Loucy (cell line): ENCODE measurements around the gene MYL2.

Source experiments
- H2AFZ ChIP-seq: fragments of 200-600 bp; sonication (generic); 2 replicates; pipeline ENCODE4 v1.6.0; 2016; ENCODE audit warnings: antibody characterized with exemption, mild to moderate bottlenecking, low read length, moderate library complexity
- H3F3A ChIP-seq: fragments of 200-600 bp; 2 replicates; pipeline ENCODE4 v1.6.0; 2016; ENCODE audit warnings: antibody characterized with exemption, low read depth, mild to moderate bottlenecking
- H3K27me3 ChIP-seq: fragments of 200-600 bp; sonication (generic); 2 replicates; pipeline ENCODE4 v1.6.1; 2014; ENCODE audit warnings: low read length, mild to moderate bottlenecking; ENCODE audit not compliant: insufficient read depth, poor library complexity, severe bottlenecking
- H3K36me3 ChIP-seq: fragments of 200-600 bp; sonication (generic); 2 replicates; pipeline ENCODE4 v1.6.1; 2016; ENCODE audit warnings: low read length; ENCODE audit not compliant: insufficient read depth
- H3K4me1 ChIP-seq: fragments of 200-600 bp; sonication (generic); 2 replicates; pipeline ENCODE4 v1.5.1; 2014; ENCODE audit warnings: low read length, mild to moderate bottlenecking; ENCODE audit not compliant: insufficient read depth, poor library complexity, severe bottlenecking
- H3K4me2 ChIP-seq: fragments of 200-600 bp; sonication (generic); 2 replicates; pipeline ENCODE4 v1.6.0; 2014; ENCODE audit warnings: antibody characterized with exemption, low read length, low read depth, mild to moderate bottlenecking; ENCODE audit not compliant: poor library complexity, severe bottlenecking
- H3K4me3 ChIP-seq: fragments of 200-600 bp; sonication (generic); 2 replicates; pipeline ENCODE4 v1.5.1; 2014; ENCODE audit warnings: low read length, mild to moderate bottlenecking, mixed read lengths; ENCODE audit not compliant: poor library complexity, severe bottlenecking
- H3K79me2 ChIP-seq: fragments of 200-600 bp; sonication (generic); 2 replicates; pipeline ENCODE4 v1.6.1; 2014; ENCODE audit warnings: low read length; ENCODE audit not compliant: insufficient read depth
- H3K9ac ChIP-seq: fragments of 200-600 bp; sonication (generic); 2 replicates; pipeline ENCODE4 v1.6.0; 2014; ENCODE audit warnings: mild to moderate bottlenecking, low read depth, low read length, moderate library complexity; ENCODE audit not compliant: poor library complexity, severe bottlenecking
- H3K9me2 ChIP-seq: fragments of 200-600 bp; sonication (generic); replicated peaks from 2 replicates; pipeline ENCODE4 v1.6.1; 2016; ENCODE audit warnings: low read depth, low read length, mixed read lengths
- H3K9me3 ChIP-seq: fragments of 200-600 bp; sonication (generic); 2 replicates; pipeline ENCODE4 v1.6.1; 2014; ENCODE audit warnings: mild to moderate bottlenecking, antibody characterized with exemption, low read length, low read depth; ENCODE audit not compliant: insufficient read depth
- H4K20me1 ChIP-seq: fragments of 200-600 bp; sonication (generic); 2 replicates; pipeline ENCODE4 v1.6.0; 2014; ENCODE audit warnings: antibody characterized with exemption, low read length, mild to moderate bottlenecking; ENCODE audit not compliant: insufficient read depth, poor library complexity, severe bottlenecking
- EZH2phosphoT487 ChIP-seq: fragments of 200-600 bp; IDR thresholded peaks from 2 replicates; pipeline ENCODE4 v1.6.1; 2018; ENCODE audit warnings: antibody characterized with exemption, mild to moderate bottlenecking, moderate library complexity, borderline replicate concordance
- TF ChIP-seq, protein P1 (sequence below): fragments of 200-600 bp; sonication (generic); conservative IDR thresholded peaks from 2 replicates; pipeline ENCODE4 v1.5.1; 2014; ENCODE audit warnings: mild to moderate bottlenecking, antibody characterized with exemption, low read length

Gene MYL2, protein sequence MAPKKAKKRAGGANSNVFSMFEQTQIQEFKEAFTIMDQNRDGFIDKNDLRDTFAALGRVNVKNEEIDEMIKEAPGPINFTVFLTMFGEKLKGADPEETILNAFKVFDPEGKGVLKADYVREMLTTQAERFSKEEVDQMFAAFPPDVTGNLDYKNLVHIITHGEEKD

DNA sequence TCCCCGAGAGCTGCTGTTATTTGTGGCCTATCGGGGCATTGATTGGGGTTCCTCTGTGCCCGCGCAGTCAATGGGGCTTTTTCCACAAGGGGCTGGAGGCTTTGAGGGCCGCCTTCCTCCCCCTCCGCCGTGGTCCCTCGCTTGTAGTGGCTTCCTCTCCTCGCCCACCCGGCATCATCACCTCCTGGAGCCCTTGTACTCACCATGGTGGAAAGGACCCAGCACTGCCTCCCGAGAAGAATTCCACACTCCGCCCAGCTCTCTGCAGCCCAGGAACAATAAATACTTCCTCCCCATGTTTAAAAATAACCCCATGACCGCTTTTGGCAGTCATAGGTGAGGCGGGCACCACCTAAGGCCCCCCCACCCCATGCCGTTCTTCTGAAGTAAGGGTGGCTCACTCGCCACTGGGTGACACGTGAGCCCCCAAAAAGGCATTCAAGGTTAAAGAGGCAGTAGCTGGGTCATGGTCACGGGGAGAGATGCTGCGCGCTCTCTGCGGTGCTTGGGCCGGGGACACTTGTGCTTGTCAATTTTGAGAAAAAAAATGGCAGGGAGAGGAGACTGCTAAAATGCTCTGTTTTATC lies at the start of gene MYL2:
Gene MYL2 (minus strand): TSS at position 256 of the 587 bp plus-strand sequence. CDS start 50 bp downstream, at position 206.
- no peak within 1 kb of the TSS for H3K4me3 ChIP-seq
- no peaks in the 10 kb centered on the region for H3K79me2 ChIP-seq
- H3F3A ChIP-seq = no peaks in the 10 kb centered on the region
- no peak within 1 kb of the TSS for H3K4me2 ChIP-seq
- H3K4me1 ChIP-seq = no peaks in the 10 kb centered on the region
- H3K9me3 ChIP-seq = no peaks in the 10 kb centered on the region
- H3K9me2 ChIP-seq = no peaks in the 10 kb centered on the region
- H2AFZ ChIP-seq = no peak within 1 kb of the TSS
- H4K20me1 ChIP-seq = no peaks in the 10 kb centered on the region
- H3K27me3 ChIP-seq = no peaks in the 10 kb centered on the region
- H3K36me3 ChIP-seq = no peaks in the 10 kb centered on the region
- TF ChIP-seq, protein P1, sequence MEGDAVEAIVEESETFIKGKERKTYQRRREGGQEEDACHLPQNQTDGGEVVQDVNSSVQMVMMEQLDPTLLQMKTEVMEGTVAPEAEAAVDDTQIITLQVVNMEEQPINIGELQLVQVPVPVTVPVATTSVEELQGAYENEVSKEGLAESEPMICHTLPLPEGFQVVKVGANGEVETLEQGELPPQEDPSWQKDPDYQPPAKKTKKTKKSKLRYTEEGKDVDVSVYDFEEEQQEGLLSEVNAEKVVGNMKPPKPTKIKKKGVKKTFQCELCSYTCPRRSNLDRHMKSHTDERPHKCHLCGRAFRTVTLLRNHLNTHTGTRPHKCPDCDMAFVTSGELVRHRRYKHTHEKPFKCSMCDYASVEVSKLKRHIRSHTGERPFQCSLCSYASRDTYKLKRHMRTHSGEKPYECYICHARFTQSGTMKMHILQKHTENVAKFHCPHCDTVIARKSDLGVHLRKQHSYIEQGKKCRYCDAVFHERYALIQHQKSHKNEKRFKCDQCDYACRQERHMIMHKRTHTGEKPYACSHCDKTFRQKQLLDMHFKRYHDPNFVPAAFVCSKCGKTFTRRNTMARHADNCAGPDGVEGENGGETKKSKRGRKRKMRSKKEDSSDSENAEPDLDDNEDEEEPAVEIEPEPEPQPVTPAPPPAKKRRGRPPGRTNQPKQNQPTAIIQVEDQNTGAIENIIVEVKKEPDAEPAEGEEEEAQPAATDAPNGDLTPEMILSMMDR = no peak
- no peak for TF ChIP-seq EZH2phosphoT487
- H3K9ac ChIP-seq = no peak within 1 kb of the TSS

DNA sequence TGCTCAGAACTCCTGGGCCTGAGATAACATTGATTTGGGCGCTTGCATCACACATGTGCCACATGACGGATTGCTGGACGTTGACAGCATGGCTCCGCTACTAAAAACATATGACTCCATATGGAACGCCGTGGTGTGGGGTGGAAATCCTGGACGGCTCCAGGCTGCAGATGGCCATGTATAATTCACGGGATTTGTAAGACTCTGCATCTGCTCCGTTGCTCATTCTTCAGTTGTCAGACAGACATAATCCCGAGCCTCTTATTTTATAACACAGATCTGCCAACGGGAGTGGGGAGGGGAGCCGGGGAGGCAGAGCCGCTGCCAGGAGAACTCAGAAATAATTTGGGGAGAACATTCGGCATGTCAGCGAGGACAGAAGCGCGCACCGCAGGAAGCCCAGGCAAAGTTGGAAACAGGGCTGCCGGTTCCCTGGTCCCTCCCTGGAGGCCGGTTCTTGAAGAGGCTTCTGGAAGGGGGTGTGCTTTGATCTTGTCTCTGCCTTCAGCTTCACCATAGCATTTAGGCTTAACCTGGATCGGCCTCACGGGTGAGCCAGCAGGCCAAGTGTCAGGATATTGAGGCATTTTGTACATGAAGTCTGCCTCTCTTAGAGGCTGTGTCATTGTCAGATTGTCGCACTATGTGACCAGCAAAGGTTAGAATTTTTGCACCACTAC lies 45.8 kb upstream of the MYL2 start:
- H3K79me2 ChIP-seq = no peaks in the 10 kb centered on the region
- no peaks in the 10 kb centered on the region for H3K4me1 ChIP-seq
- H3F3A ChIP-seq = no peaks in the 10 kb centered on the region
- TF ChIP-seq, protein P1 = no peak
- no peak for TF ChIP-seq EZH2phosphoT487
- H3K9ac ChIP-seq = no peak overlapping the region
- no peaks in the 10 kb centered on the region for H3K27me3 ChIP-seq
- H3K4me2 ChIP-seq = no peak overlapping the region
- H3K9me3 ChIP-seq = no peaks in the 10 kb centered on the region
- H3K9me2 ChIP-seq = no peaks in the 10 kb centered on the region
- H4K20me1 ChIP-seq = no peaks in the 10 kb centered on the region
- no peak overlapping the region for H2AFZ ChIP-seq
- no peak overlapping the region for H3K4me3 ChIP-seq
- H3K36me3 ChIP-seq = no peaks in the 10 kb centered on the region

DNA sequence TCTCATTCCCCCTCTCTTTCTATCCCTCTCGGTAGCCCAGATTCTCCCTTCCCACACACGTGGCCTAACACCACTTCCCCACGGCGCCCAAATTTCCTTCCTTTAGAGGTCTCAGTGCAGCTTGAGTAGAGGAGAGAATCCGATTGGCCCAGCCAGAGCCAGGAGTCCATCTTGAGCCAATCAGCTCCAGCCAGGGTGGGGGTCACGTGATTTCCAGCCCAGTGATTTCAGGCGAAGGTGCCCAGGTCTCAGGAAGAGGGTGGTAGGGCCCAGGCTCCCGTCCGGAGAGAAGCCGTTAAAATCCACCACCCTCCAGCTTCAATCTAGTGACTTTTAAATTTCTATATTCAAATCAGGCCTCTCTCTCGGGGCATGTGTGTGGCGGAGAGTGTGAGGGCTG lies 45.2 kb upstream of the MYL2 start:
- H3K27me3 ChIP-seq = no peaks in the 10 kb centered on the region
- H3K4me2 ChIP-seq = no peak overlapping the region
- no peaks in the 10 kb centered on the region for H3F3A ChIP-seq
- no peaks in the 10 kb centered on the region for H4K20me1 ChIP-seq
- H3K4me1 ChIP-seq = no peaks in the 10 kb centered on the region
- no peaks in the 10 kb centered on the region for H3K9me3 ChIP-seq
- H3K36me3 ChIP-seq = no peaks in the 10 kb centered on the region
- no peaks in the 10 kb centered on the region for H3K9me2 ChIP-seq
- no peaks in the 10 kb centered on the region for H3K79me2 ChIP-seq
- H2AFZ ChIP-seq = no peak overlapping the region
- no peak overlapping the region for H3K4me3 ChIP-seq
- TF ChIP-seq, protein P1 = no peak
- TF ChIP-seq EZH2phosphoT487 = no peak
- no peak overlapping the region for H3K9ac ChIP-seq
